HG03135 (cell line): Measurements from ENCODE around the gene MMP2.

ENCODE experiments used
- ATAC-seq: cut with Tn5 transposase; IDR thresholded peaks from one replicate; pipeline ENCODE4 v1.9.1; 2021; ENCODE audit warnings: mild to moderate bottlenecking, moderate library complexity; ENCODE audit not compliant: unreplicated experiment

The MMP2 gene

GRCh38 chr16:55491691-55492090 lies 12.7 kb downstream of the MMP2 start:
- ATAC-seq: no peak

DNA sequence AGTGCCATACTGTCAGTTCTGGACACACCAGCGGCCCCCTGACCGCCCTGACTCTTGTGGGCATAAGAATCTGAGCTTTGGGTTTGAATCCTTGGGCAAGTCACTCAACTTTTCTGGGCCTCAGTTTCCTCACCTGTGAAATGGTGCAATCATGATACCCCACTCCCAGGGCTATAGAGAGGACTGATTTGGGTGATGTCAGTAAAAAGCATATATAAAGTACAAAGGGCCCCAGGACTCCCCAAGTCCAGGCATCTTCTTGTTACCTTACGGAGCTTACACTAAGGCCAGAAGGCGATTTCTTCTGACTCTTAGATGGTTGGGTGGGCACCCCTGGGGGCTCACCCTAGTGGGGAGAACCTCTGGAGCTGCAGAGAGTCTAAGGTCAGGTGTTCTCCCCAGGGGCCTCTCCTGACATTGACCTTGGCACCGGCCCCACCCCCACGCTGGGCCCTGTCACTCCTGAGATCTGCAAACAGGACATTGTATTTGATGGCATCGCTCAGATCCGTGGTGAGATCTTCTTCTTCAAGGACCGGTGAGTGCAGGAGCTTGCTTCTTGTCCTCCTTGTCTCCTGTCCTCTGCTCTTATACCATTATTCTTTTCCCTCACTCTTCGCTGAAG lies 13.9 kb downstream of the MMP2 start:
- no peak for ATAC-seq

GRCh38 chr16:55494994-55495421 lies 16.0 kb downstream of the MMP2 start:
- no peak for ATAC-seq

DNA sequence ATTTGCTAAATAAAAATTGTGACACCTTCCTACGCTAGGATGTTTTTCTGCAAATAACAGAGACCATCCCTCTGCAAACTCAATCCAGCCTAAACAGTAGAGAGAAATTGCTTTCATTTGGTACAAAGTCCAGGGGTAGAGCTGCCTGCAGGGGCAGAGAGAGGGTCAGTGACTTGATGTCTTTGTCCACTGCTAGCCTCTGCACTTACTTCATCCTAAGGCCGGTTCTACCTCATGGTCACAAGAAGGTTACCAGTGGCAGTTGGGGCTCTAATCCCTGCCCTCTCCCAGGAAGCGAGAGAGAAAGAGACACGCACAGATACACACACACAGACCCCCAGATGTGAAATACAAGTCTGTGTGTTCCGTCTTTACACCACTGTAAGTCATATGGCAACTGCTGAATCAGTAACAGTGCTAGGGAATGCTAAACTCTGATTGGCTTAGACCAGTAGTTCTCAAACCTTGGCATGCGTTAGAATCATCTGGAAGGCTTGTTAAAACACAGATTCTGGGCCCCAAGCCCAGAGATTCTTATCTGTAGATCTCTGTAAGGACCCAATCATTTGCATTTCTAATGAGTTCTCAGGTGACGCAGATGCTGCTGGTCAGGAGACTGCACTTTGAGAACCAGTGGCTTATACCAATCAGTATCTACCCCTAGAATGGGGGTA lies 16.8 kb downstream of the MMP2 start:
- no peak for ATAC-seq

DNA sequence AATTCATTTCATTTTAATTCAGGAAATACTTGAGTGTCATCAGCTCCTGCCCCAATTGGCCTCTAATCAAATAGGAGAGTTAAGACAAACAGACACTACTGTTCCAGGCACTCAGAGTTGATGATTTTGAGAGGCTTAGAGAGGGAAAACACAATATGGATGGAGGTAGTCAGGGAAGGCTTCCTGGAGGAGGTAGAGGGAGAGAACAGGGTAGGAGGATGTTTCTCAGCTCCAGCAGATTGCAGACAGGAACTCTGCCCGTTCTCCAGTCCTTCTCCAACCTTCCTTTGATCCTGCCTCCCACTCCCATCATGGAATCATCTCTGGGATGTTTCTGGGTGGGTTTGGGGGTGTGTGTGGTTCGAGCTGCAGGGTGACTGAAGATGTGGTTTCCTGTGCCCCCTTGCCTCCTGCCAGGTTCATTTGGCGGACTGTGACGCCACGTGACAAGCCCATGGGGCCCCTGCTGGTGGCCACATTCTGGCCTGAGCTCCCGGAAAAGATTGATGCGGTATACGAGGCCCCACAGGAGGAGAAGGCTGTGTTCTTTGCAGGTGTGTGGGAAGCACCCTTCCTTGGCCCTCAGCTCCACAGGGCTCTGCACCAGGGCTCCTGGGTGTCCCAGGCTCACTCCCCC lies 17.6 kb downstream of the MMP2 start:
- ATAC-seq: no peak

DNA sequence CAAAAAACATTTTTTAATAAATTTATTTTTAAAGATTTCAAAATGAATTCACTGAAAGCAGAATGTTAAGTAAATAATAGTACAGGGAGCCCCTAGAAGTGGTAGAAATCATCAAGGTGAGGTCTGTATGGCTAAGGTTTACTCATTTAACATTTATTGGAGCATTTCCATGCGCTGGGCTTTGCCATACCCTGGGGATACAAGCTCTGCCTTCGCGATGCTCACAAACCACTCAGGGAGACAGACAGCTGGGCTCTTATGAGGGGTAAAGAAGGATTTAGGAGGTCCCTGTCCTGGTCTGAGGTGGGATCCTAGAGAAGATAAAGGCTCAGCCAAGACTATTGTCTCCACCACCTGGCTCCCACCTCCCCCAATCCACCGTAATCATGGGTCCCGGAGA lies 18.6 kb downstream of the MMP2 start:
- no peak for ATAC-seq

DNA sequence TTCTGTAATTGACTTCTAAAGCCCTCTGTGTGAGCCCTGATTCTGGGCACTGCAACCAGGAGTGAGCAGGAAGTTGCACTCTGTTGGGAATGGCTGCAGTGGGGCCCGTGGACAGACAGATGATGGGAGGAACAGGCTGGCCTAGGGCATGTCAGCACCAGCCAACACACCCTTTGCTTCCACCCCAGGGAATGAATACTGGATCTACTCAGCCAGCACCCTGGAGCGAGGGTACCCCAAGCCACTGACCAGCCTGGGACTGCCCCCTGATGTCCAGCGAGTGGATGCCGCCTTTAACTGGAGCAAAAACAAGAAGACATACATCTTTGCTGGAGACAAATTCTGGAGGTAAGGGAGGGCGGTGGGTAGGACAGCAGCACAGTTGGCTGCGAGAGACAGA lies 19.1 kb downstream of the MMP2 start:
- ATAC-seq: no peak

GRCh38 chr16:55499281-55499680 lies 20.3 kb downstream of the MMP2 start:
- no peak for ATAC-seq

DNA sequence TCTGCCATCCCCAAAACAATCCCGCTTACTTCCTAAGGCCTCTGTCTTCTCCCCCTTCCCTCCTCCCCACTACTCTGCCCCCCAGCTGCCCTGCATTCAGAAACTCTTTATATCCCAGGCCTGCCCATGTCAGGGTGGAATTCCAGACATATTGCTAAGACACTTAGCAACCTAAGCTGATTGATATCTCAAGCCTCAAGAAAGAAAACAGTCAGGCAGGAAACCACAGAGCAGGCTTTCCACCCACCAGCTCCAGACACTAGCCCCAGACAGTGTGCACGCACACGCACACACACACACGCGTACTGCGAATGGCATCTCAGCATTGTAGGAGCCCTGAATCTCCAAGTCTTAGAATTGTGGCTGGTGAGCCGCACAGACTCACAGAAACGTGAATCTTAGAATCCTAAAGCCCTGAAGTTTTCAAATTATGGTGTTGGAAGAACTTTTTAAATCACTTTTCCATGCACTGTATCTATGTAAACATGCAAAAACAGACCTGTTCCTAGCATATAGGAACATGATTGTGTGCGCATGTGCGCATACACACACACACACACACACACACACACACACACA lies 21.0 kb downstream of the MMP2 start:
- ATAC-seq: no peak

DNA sequence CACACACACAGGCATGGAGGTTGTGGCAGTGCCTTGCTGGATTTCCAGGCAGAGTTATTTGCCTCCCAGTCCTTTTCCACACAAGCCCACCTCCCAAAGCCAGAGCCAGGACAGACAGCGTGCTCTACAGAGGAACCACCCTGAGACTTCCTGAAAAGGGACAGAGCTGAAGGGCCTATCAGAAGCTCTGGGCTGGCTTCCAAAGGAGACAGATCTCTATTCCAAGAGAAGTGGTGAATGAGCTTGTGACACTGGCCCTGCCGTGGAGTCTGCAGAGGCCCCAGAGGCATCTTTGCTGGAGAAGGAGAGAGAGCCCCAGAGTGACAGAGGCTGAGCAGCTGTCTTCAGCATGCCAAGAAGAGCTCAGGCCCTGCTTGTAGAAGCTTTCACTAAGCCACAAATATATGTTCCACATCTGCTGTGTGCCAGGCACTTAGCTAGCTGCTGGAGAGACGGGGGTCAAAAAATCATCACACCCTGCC lies 21.6 kb downstream of the MMP2 start:
- no peak for ATAC-seq

DNA sequence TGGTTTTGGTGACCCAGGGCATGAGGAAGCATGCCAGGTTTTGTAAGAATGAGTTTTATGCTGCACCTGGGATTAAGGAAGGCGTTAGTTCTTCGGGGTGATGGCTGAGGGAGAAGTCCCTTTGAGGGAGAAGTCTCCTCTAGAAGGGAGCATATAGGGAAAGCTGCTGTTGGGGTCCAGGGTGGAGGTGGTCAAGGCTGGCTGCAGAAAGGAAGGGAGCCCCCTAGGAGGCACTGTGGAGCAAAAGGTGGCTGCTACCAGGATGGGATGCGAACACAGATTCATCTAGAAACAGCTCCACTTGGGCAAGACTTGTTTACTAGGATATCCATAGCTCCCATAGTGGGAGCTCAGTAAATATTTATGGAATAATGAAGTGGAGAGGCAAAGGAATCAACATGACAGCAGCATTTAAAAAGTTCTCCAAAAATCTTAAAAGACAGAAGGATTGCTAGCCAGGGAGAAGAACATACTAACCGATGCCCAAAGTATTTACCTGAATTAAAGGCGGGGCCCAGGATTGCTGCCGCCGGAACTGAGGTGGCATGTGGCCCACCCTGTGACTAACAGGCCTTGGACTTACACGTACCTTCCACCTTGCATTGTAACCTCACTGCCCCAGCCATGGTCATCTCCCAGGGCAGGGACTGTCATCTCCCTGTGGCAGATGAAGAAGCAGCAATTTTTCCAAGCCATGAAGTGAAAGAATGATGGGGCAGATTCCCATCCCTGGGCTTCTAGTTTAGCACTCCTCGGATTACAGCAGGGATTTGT lies 22.7 kb downstream of the MMP2 start:
- ATAC-seq: no peak

- no peak for ATAC-seq
These were observed 23.9 kb downstream of the MMP2 start for GRCh38 chr16:55502801-55503366.

DNA sequence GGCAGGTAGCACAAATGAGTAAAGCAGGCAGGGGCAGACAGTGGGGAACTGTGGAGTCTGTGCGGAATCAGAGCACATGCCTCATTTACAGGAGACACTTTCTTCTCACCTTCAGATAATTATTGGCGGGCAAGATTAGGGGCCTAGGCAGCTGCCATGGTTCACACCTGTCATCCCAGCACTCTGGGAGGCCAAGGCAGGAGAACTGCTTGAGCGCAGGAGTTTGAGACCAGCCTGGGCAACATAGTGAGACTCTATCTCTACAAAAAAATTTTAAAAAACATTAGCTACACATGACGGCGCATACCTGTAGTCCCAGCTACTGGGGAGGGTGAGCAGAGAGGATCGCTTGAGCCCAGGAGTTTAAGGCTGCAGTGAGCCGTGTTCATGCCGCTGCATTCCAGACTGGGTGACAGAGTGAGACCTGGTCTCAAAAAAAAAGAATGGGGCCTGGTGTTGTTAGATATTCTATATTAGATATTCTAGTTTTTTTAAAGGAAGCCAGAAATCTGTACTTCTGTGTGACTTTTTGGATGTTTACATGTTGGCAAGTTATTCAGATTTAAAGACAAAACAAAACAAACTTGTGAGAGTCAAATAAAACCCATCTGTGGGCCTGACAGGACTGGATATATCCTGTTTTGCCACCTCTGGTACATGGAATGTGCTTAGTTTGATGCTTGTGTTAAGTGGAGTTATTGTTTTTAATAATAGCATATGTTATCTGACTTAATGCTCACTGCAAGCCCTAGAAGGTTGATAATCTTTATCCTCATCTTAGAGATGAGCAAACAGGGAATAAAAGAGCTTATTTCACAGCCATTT lies 24.9 kb downstream of the MMP2 start:
- no peak for ATAC-seq

GRCh38 chr16:55505333-55506015 lies 26.5 kb downstream of the MMP2 start:
- ATAC-seq: no peak

DNA sequence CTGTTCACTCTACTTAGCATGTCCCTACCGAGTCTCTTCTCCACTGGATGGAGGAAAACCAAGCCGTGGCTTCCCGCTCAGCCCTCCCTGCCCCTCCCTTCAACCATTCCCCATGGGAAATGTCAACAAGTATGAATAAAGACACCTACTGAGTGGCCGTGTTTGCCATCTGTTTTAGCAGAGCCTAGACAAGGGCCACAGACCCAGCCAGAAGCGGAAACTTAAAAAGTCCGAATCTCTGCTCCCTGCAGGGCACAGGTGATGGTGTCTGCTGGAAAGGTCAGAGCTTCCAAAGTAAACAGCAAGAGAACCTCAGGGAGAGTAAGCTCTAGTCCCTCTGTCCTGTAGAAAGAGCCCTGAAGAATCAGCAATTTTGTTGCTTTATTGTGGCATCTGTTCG lies 27.1 kb downstream of the MMP2 start:
- ATAC-seq: no peak

GRCh38 chr16:55506708-55507107 lies 27.7 kb downstream of the MMP2 start:
- ATAC-seq: no peak

- ATAC-seq: no peak
These were observed 29.4 kb downstream of the MMP2 start for GRCh38 chr16:55508271-55508921.

- ATAC-seq: no peak
These were observed 30.2 kb downstream of the MMP2 start, which contains the start of gene LPCAT2 for GRCh38 chr16:55508941-55509931. Gene LPCAT2 (plus strand): TSS chr16:55509072. CDS start chr16:55509182, 110 bp downstream.
